K562 (cell line): ENCODE results near the gene C2orf76. TPM values are rescaled to one million over a fixed set of nuclear protein-coding genes. Genes with fewer than 3 reads are reported as not detected.

Experiments used
- ARHGAP35 ChIP-seq: fragments of 450-650 bp; IDR thresholded peaks from 2 replicates; pipeline ENCODE4 v1.6.1; 2018; ENCODE audit not compliant: partially characterized antibody
- BRF1 ChIP-seq: IDR thresholded peaks from 3 replicates; pipeline ENCODE4 v1.6.1; 2011; ENCODE audit warnings: borderline replicate concordance, mild to moderate bottlenecking; ENCODE audit not compliant: insufficient read length; ENCODE audit errors: extremely low read depth
- CREB3 ChIP-seq: fragments of 450-650 bp; conservative IDR thresholded peaks from 2 replicates; pipeline ENCODE4 v1.6.1; 2016; ENCODE audit warnings: missing genetic modification characterization, low read depth, mild to moderate bottlenecking, missing compliant biosample characterization, moderate library complexity
- NR2C1 ChIP-seq, 2 experiments: fragments of 450-650 bp; IDR thresholded peaks; 2 replicates each; pipeline ENCODE4 v1.6.1; 2017; ENCODE audit warnings: mild to moderate bottlenecking in 2 of 2, antibody characterized with exemption in 1 of 2, inconsistent platforms in 1 of 2, missing compliant biosample characterization in 1 of 2, missing genetic modification characterization in 1 of 2
- NR4A1 ChIP-seq, 2 experiments: fragments of 250-450 bp in 1 of 2; fragments of 450-650 bp in 1 of 2; sonication (Bioruptor Pico) in 1 of 2; IDR thresholded peaks; 2 replicates each; pipeline versions ENCODE4 v1.4.0 to v1.6.1; 2016 to 2020; ENCODE audit warnings: mild to moderate bottlenecking in 2 of 2, missing compliant biosample characterization in 1 of 2, missing genetic modification characterization in 1 of 2, moderate library complexity in 1 of 2
- RBM17 ChIP-seq: fragments of 200-400 bp; formaldehyde crosslinking; IDR thresholded peaks from 2 replicates; pipeline ENCODE4 v1.6.1; 2017; ENCODE audit warnings: low read depth, mild to moderate bottlenecking, low read length, borderline replicate concordance
- SLC30A9 ChIP-seq: fragments of 250-450 bp; sonication (Bioruptor Pico); IDR thresholded peaks from 2 replicates; pipeline ENCODE4 v1.8.0; 2022; ENCODE audit warnings: mild to moderate bottlenecking, moderate library complexity
- SNIP1 ChIP-seq: fragments of 450-650 bp; IDR thresholded peaks from 2 replicates; pipeline ENCODE4 v1.7.1; 2017; ENCODE audit warnings: low read depth, mild to moderate bottlenecking
- STAT5A ChIP-seq: IDR thresholded peaks from 2 replicates; pipeline ENCODE4 v1.6.1; 2012; ENCODE audit warnings: low read length, inconsistent platforms, borderline replicate concordance
- TEAD1 ChIP-seq, 2 experiments: fragments of 450-650 bp in 1 of 2; sonication (generic) in 1 of 2; formaldehyde crosslinking; IDR thresholded peaks; 2 replicates each; pipeline versions ENCODE4 v1.4.0 to v1.8.0; 2020 to 2022; ENCODE audit warnings: mild to moderate bottlenecking in 2 of 2, missing genetic modification reagents in 1 of 2
- TOE1 ChIP-seq, 2 experiments: fragments of 450-650 bp in 1 of 2; sonication (generic) in 1 of 2; formaldehyde crosslinking in 1 of 2; IDR thresholded peaks; 2 replicates each; pipeline versions ENCODE4 v1.7.1 to v1.8.0; 2016 to 2022; ENCODE audit warnings: borderline replicate concordance in 2 of 2, mild to moderate bottlenecking in 2 of 2, antibody characterized with exemption in 1 of 2, inconsistent platforms in 1 of 2, low read depth in 1 of 2, missing genetic modification reagents in 1 of 2, moderate library complexity in 1 of 2
- WHSC1 ChIP-seq: IDR thresholded peaks from one replicate; pipeline ENCODE4 v1.6.1; 2012; ENCODE audit warnings: low read length, control low read depth, inconsistent platforms
- XRCC4 ChIP-seq: IDR thresholded peaks from one replicate; pipeline ENCODE4 v1.6.1; 2011; ENCODE audit not compliant: insufficient read depth, insufficient read length; ENCODE audit errors: extremely low read depth
- ZBED1 ChIP-seq: IDR thresholded peaks from 2 replicates; pipeline ENCODE4 v1.6.1; 2014
- ZBTB9 ChIP-seq: fragments of 450-650 bp; formaldehyde crosslinking; IDR thresholded peaks from 2 replicates; pipeline ENCODE4 v1.4.0; 2020; ENCODE audit warnings: mild to moderate bottlenecking, moderate library complexity
- ZNF277 ChIP-seq: fragments of 250-450 bp; sonication (Bioruptor Pico); IDR thresholded peaks from 2 replicates; pipeline ENCODE4 v1.8.0; 2022; ENCODE audit warnings: inconsistent platforms, mild to moderate bottlenecking, moderate library complexity, borderline replicate concordance
- ZNF639 ChIP-seq, 2 experiments: fragments of 200-800 bp in 1 of 2; sonication (Bioruptor generic) in 1 of 2; sonication (generic) in 1 of 2; formaldehyde crosslinking in 1 of 2; IDR thresholded peaks in 1 of 2; conservative IDR thresholded peaks in 1 of 2; 2 replicates each; pipeline versions ENCODE4 v1.5.0 to v1.6.1; 2016 to 2020; ENCODE audit warnings: missing compliant biosample characterization in 1 of 2, missing genetic modification characterization in 1 of 2, missing genetic modification reagents in 1 of 2
- ZNF766 ChIP-seq: fragments of 200-800 bp; sonication (Bioruptor generic); conservative IDR thresholded peaks from 2 replicates; pipeline ENCODE4 v1.6.1; 2016; ENCODE audit warnings: missing genetic modification characterization, missing compliant biosample characterization
- polyA plus RNA-seq, 8 experiments: library from polyadenylated mRNA; depleted of rRNA in 4 of 8; stranded (reverse) in 5 of 8; unstranded in 3 of 8; fragments of >200 nt; fragmentation: Nextera tagmentation in 2 of 8; fragmentation: Illumina TruSeq in 1 of 8; extraction: Ambion mirVana in 2 of 8; extraction: Trizol in 1 of 8; gene quantifications; 2 replicates each; pipeline versions ENCODE4 v1.2.1 to v1.2.3, GENCODE V29; 2011 to 2014; ENCODE audit warnings: inconsistent platforms in 1 of 8, missing spikeins in 1 of 8
- total RNA-seq, 7 experiments: library from RNA; depleted of rRNA in 6 of 7; stranded (reverse); fragments of >200 nt in 6 of 7; fragmentation: Illumina TruSeq in 2 of 7; extraction: Trizol in 2 of 7; gene quantifications; 2 replicates each; pipeline versions ENCODE4 v1.2.1 to v1.2.3, GENCODE V29; 2011 to 2021; ENCODE audit warnings: low replicate concordance in 1 of 7

C2orf76 gene
- total and polyA plus RNA-seq, 9 of the 15 experiments (the other 6 are each of a cell fraction or from before 2014, with no cell fraction given), result 4.8 to 26.2 (median 14.5) TPM

- TF ChIP-seq ZNF277 (CRISPR knock-in tag) (no peak), RBM17 (no peak), NR2C1 (IDR thresholded peaks at IDR 0.05) (no peak), NR2C1 (tag; IDR thresholded peaks at IDR 0.05) (0 out of 2 replicates have a peak, but pooled peaks have one; percentile 23), ZBTB9 (0 out of 2 replicates have a peak, but pooled peaks have one; percentile 32), SNIP1 (no peak), XRCC4 (no peak), TOE1 (IDR thresholded peaks at IDR 0.05; ENCODE audit: borderline replicate concordance) (no peak), TOE1 (CRISPR knock-in tag; IDR thresholded peaks at IDR 0.05; ENCODE audit: borderline replicate concordance, low read depth) (no peak), CREB3 (tag) (no peak), SLC30A9 (CRISPR knock-in tag) (no peak), ZBED1 (no peak), NR4A1 (CRISPR knock-in tag; IDR thresholded peaks at IDR 0.05) (no peak), NR4A1 (tag; IDR thresholded peaks at IDR 0.05) (no peak), TEAD1 (CRISPR knock-in tag; IDR thresholded peaks at IDR 0.05) (0 out of 4 replicates have a peak, but pooled peaks of 1 of the 2 experiments have one; percentile 23), STAT5A (no peak), ZNF766 (CRISPR knock-in tag) (no peak; the same call in 1 of the 2 replicates), BRF1 (no peak), ARHGAP35 (no peak), WHSC1 (no peak), ZNF639 (CRISPR knock-in tag; conservative IDR thresholded peaks at IDR 0.05 in 1 of 2, IDR thresholded peaks at IDR 0.05 in 1 of 2) (peak in 1 of 2 experiments; percentile 51; a peak in 1 of 4 replicates)
Observed at GRCh38 chr2:119389615-119390306, 23.1 kb upstream of the C2orf76 start (continued).
